ENCODE data around the gene MTHFR.
"Not testable (repeated sequence)": the region's sequence is repeated elsewhere in the genome, so short reads cannot be mapped to it uniquely, and the experiment has no call there.

The MTHFR gene

GRCh38 chr1:11833497-11833896, 27.7 kb upstream of the MTHFR start:
- no peak for DNase-seq (ENCODE audit: low spot score)

GRCh38 chr1:11831945-11832725, 26.4 kb upstream of the MTHFR start:
- DNase-seq (ENCODE audit: low spot score): no peak

- DNase-seq (ENCODE audit: low spot score): no peak
Measured at GRCh38 chr1:11828511-11828910, 22.7 kb upstream of the MTHFR start.

GRCh38 chr1:11826946-11827345, 21.2 kb upstream of the MTHFR start:
- no peak for DNase-seq (ENCODE audit: low spot score)

- no peak for DNase-seq (ENCODE audit: low spot score)
Measured at GRCh38 chr1:11825131-11825530, 19.4 kb upstream of the MTHFR start.

GRCh38 chr1:11823366-11824137, 17.8 kb upstream of the MTHFR start:
- no peak for DNase-seq (ENCODE audit: low spot score)

GRCh38 chr1:11822091-11822490, 16.3 kb upstream of the MTHFR start:
- no peak for DNase-seq (ENCODE audit: low spot score)

- DNase-seq (ENCODE audit: low spot score): no peak
Measured at GRCh38 chr1:11817192-11817591, 11.4 kb upstream of the MTHFR start.

- no peak for DNase-seq (ENCODE audit: low spot score)
Measured at GRCh38 chr1:11813021-11813420, 7.3 kb upstream of the MTHFR start.

GRCh38 chr1:11807133-11807532, 1.4 kb upstream of the MTHFR start:
- DNase-seq (ENCODE audit: low spot score): no peak

GRCh38 chr1:11806307-11806936, 658 bp upstream of the MTHFR start:
- peak; percentile 90 for DNase-seq (ENCODE audit: low spot score)

- DNase-seq (ENCODE audit: low spot score): peak; percentile 21
Measured at GRCh38 chr1:11804666-11805421, 920 bp downstream of the MTHFR start.

GRCh38 chr1:11803924-11804665, 1.7 kb downstream of the MTHFR start:
- not testable (repeated sequence) for DNase-seq (ENCODE audit: low spot score)

- DNase-seq (ENCODE audit: low spot score): peak; percentile 82
Measured at GRCh38 chr1:11802973-11803885, 2.5 kb downstream of the MTHFR start.

- no peak for DNase-seq (ENCODE audit: low spot score)
Measured at GRCh38 chr1:11802616-11802972, 3.2 kb downstream of the MTHFR start.

GRCh38 chr1:11800756-11801433, 4.9 kb downstream of the MTHFR start:
- DNase-seq (ENCODE audit: low spot score): no peak

GRCh38 chr1:11800391-11800755, 5.4 kb downstream of the MTHFR start:
- DNase-seq (ENCODE audit: low spot score): no peak

GRCh38 chr1:11799896-11800295, 5.9 kb downstream of the MTHFR start:
- no peak for DNase-seq (ENCODE audit: low spot score)

GRCh38 chr1:11799099-11799498, 6.7 kb downstream of the MTHFR start:
- no peak for DNase-seq (ENCODE audit: low spot score)

Data from germinal center (tissue), 1 donor.